HG02610 (cell line): ENCODE results near the gene PCSK7.

ENCODE experiments used
- ATAC-seq: cut with Tn5 transposase; IDR thresholded peaks from one replicate; pipeline ENCODE4 v1.9.1; 2021; ENCODE audit warnings: mild to moderate bottlenecking, moderate library complexity; ENCODE audit not compliant: unreplicated experiment

Gene PCSK7

GRCh38 chr11:117199916-117200812 lies 31.7 kb downstream of the PCSK7 start:
- no peak for ATAC-seq

GRCh38 chr11:117199053-117199915 lies 32.6 kb downstream of the PCSK7 start, which contains the start of gene TAGLN:
Gene TAGLN (plus strand): TSS chr11:117199370. CDS start chr11:117203014, 3,644 bp downstream.
- ATAC-seq: no peak

- ATAC-seq: no peak
Measured at GRCh38 chr11:117198613-117199012, 33.3 kb downstream of the PCSK7 start.

- ATAC-seq: no peak
Measured at GRCh38 chr11:117197516-117198456, 34.1 kb downstream of the PCSK7 start.

GRCh38 chr11:117197006-117197405 lies 34.9 kb downstream of the PCSK7 start:
- ATAC-seq: no peak

GRCh38 chr11:117195761-117196160 lies 36.1 kb downstream of the PCSK7 start:
- no peak for ATAC-seq

GRCh38 chr11:117195258-117195657 lies 36.6 kb downstream of the PCSK7 start:
- no peak for ATAC-seq

DNA sequence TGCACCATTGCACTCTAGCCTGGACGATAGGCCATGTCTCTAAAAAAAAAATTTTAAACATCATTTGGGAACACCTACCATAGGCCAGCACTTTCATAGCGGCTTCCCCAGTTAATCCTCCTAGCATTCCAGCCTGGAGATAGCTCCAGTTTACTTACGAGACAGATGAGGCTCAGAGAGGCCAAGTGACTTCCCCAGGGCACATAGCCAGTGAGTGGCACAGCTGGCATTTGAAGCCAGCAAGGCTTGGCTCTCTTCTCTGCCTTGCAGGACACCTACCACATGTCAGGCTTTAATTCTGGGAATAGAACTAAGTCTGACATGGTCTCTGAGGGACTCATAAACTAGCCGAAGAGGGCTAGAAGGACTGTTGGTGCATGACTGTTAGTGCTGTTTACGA lies 37.6 kb downstream of the PCSK7 start:
- ATAC-seq: no peak

GRCh38 chr11:117193130-117194020 lies 38.5 kb downstream of the PCSK7 start:
- ATAC-seq: no peak

GRCh38 chr11:117192401-117192875 lies 39.4 kb downstream of the PCSK7 start:
- no peak for ATAC-seq

- no peak for ATAC-seq
Measured at GRCh38 chr11:117191680-117192400, 40.0 kb downstream of the PCSK7 start.

DNA sequence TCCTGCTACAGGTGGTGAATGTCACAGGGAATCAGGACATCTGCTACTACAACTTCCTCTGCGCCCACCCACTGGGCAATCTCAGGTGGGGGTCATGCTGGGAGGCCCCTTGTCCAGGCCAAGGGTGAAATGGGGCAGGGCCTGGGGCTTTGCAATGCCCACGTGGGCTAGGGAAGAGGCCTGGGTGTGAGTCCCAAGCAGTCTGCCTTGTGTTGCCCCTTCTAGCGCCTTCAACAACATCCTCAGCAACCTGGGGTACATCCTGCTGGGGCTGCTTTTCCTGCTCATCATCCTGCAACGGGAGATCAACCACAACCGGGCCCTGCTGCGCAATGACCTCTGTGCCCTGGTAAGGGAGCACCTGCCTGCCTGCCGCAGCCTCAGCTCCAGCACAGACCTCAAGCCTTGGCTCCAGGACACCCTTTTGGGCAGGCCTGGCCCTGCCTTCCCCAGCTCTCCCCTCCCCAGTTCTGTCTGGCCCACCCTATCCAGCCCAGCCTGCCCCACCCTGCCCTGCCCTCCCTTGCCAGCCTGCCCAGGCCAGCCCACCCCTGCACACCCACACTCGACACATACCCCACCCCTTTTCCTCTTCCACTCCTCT lies 41.8 kb downstream of the PCSK7 start:
- ATAC-seq: no peak

GRCh38 chr11:117189191-117189940 lies 42.5 kb downstream of the PCSK7 start:
- ATAC-seq: peak; percentile 61

DNA sequence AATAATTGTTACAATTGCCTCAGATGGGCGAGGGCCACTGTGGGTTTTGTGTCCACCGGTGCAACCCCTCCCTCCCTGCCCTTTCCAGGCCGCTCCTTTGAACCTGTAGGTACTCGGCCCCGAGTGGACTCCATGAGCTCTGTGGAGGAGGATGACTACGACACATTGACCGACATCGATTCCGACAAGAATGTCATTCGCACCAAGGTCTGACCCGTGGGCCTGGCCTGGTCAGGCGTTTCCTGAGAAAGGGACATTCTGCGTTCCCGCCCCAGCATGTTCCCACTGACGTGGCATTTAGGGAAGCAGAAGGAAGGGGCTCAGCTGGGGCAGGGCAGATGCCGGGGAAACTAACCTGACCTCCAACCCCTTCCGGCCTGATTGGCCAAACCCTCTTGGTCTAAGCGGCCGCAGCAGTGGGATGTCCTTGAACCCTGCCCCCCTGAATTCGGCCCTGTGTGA lies 43.2 kb downstream of the PCSK7 start:
- no peak for ATAC-seq

- no peak for ATAC-seq
Measured at GRCh38 chr11:117187799-117188481, 43.9 kb downstream of the PCSK7 start.

DNA sequence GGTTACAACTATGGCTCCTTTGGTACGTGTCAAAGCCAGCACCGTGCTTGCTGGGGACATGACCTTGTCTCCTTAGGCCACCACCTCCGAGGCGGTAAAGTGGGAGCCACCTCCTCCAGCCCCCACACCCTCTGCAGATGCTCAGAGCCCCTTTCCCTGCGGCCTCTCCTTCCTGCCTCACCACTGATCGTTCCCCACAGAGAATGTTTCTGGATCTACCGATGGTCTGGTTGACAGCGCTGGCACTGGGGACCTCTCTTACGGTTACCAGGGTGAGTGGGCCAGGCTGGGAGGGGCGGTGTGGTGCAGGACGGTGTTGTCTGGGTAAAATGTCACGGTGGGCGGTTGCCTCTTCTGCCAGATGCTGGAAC lies 44.5 kb downstream of the PCSK7 start:
- no peak for ATAC-seq

GRCh38 chr11:117187007-117187406 lies 44.9 kb downstream of the PCSK7 start:
- ATAC-seq: no peak
